WTC11 (cell line): ENCODE measurements around the gene SKAP2. TPM values are rescaled to one million over a fixed set of nuclear protein-coding genes. Genes with fewer than 3 reads are reported as not detected.

Experiments used
- ATAC-seq: fragments of 200-7000 bp; cut with Tn5 transposase; 2 replicates; pipeline ENCODE4 v1.10.0; 2021; ENCODE audit warnings: mild to moderate bottlenecking, moderate library complexity
- CTCF ChIA-PET: fragments of 300-600 bp; sonication (Branson Sonifier 250); formaldehyde crosslinking; loops from one replicate; lab custom pipeline; 2021; ENCODE audit warnings: antibody characterized with exemption; lab: Charles Lee
- POLR2A ChIA-PET: fragments of 350-600 bp; sonication (Branson Sonifier 250); formaldehyde crosslinking; loops from one replicate; lab custom pipeline; 2021; ENCODE audit warnings: antibody characterized with exemption; lab: Charles Lee
- DNase-seq: peaks from one replicate; pipeline ENCODE4 v3.0.0; 2021; ENCODE audit warnings: low spot score
- H3K27ac Mint-ChIP-seq: 2 replicates; pipeline ENCODE4 v1.8.0; 2021; ENCODE audit warnings: mixed read lengths
- H3K27me3 Mint-ChIP-seq: 2 replicates; pipeline ENCODE4 v1.8.0; 2021; ENCODE audit warnings: low read depth, mild to moderate bottlenecking, moderate library complexity, mixed read lengths
- H3K36me3 Mint-ChIP-seq: 2 replicates; pipeline ENCODE4 v1.8.0; 2021; ENCODE audit warnings: mixed read lengths
- H3K4me1 Mint-ChIP-seq: 2 replicates; pipeline ENCODE4 v1.8.0; 2022; ENCODE audit warnings: mixed read lengths
- H3K4me3 Mint-ChIP-seq: 2 replicates; pipeline ENCODE4 v1.8.0; 2021; ENCODE audit warnings: mild to moderate bottlenecking, moderate library complexity, mixed read lengths
- H3K9me3 Mint-ChIP-seq: 2 replicates; pipeline ENCODE4 v1.8.0; 2021; ENCODE audit warnings: mixed read lengths
- AR ChIP-seq: fragments of 250-450 bp; sonication (Bioruptor Pico); IDR thresholded peaks from 2 replicates; pipeline ENCODE4 v1.9.0; 2021; ENCODE audit warnings: mild to moderate bottlenecking
- ATF1 ChIP-seq: sonication (generic); formaldehyde crosslinking; IDR thresholded peaks from 2 replicates; pipeline ENCODE4 v1.8.1; 2023; ENCODE audit warnings: mild to moderate bottlenecking, moderate library complexity, missing genetic modification reagents
- CREB1 ChIP-seq: sonication (generic); formaldehyde crosslinking; IDR thresholded peaks from 2 replicates; pipeline ENCODE4 v1.8.0; 2023; ENCODE audit warnings: mild to moderate bottlenecking, missing genetic modification reagents
- E2F1 ChIP-seq: sonication (generic); formaldehyde crosslinking; IDR thresholded peaks from 2 replicates; pipeline ENCODE4 v1.8.0; 2022; ENCODE audit warnings: mild to moderate bottlenecking, missing genetic modification reagents
- EMX1 ChIP-seq: fragments of 250-450 bp; sonication (Bioruptor Pico); IDR thresholded peaks from 2 replicates; pipeline ENCODE4 v1.8.0; 2021; ENCODE audit warnings: mild to moderate bottlenecking
- FOXK1 ChIP-seq: sonication (generic); formaldehyde crosslinking; IDR thresholded peaks from 2 replicates; pipeline ENCODE4 v1.8.0; 2022; ENCODE audit warnings: mild to moderate bottlenecking, moderate library complexity, missing genetic modification reagents
- GTF2I ChIP-seq: fragments of 250-450 bp; sonication (Bioruptor Pico); conservative IDR thresholded peaks from 2 replicates; pipeline ENCODE4 v1.4.0; 2021; ENCODE audit warnings: mild to moderate bottlenecking
- JAZF1 ChIP-seq: fragments of 250-450 bp; sonication (Bioruptor Pico); IDR thresholded peaks from 2 replicates; pipeline ENCODE4 v1.9.0; 2021; ENCODE audit warnings: moderate library complexity, mild to moderate bottlenecking, inconsistent platforms
- JUN ChIP-seq: sonication (generic); formaldehyde crosslinking; IDR thresholded peaks from 2 replicates; pipeline ENCODE4 v1.8.0; 2023; ENCODE audit warnings: mild to moderate bottlenecking, missing genetic modification reagents
- MAX ChIP-seq: sonication (generic); formaldehyde crosslinking; IDR thresholded peaks from 2 replicates; pipeline ENCODE4 v1.8.0; 2022; ENCODE audit warnings: mild to moderate bottlenecking, missing genetic modification reagents
- NFE2L1 ChIP-seq: sonication (generic); formaldehyde crosslinking; IDR thresholded peaks from 2 replicates; pipeline ENCODE4 v1.8.1; 2023; ENCODE audit warnings: missing genetic modification reagents
- NR1H2 ChIP-seq: sonication (generic); formaldehyde crosslinking; IDR thresholded peaks from 2 replicates; pipeline ENCODE4 v1.9.0; 2021; ENCODE audit warnings: mild to moderate bottlenecking, moderate library complexity, missing genetic modification reagents
- NR2C2 ChIP-seq: sonication (generic); formaldehyde crosslinking; IDR thresholded peaks from 2 replicates; pipeline ENCODE4 v1.8.0; 2022; ENCODE audit warnings: mild to moderate bottlenecking, missing genetic modification reagents
- PREB ChIP-seq: sonication (generic); formaldehyde crosslinking; IDR thresholded peaks from 2 replicates; pipeline ENCODE4 v1.8.1; 2022; ENCODE audit warnings: mild to moderate bottlenecking, missing genetic modification reagents, moderate library complexity, borderline replicate concordance
- SOX15 ChIP-seq: fragments of 250-450 bp; sonication (Bioruptor Pico); IDR thresholded peaks from 2 replicates; pipeline ENCODE4 v1.9.0; 2021; ENCODE audit warnings: mild to moderate bottlenecking
- SP1 ChIP-seq: sonication (generic); formaldehyde crosslinking; conservative IDR thresholded peaks from 2 replicates; pipeline ENCODE4 v1.8.1; 2022; ENCODE audit warnings: missing genetic modification reagents
- USF1 ChIP-seq: sonication (generic); formaldehyde crosslinking; IDR thresholded peaks from 2 replicates; pipeline ENCODE4 v1.8.0; 2022; ENCODE audit warnings: mild to moderate bottlenecking, missing genetic modification reagents
- ZNF219 ChIP-seq: sonication (generic); formaldehyde crosslinking; IDR thresholded peaks from 2 replicates; pipeline ENCODE4 v1.8.0; 2023; ENCODE audit warnings: missing genetic modification reagents, mild to moderate bottlenecking, borderline replicate concordance
- ZNF423 ChIP-seq: fragments of 250-450 bp; sonication (Bioruptor Pico); IDR thresholded peaks from 2 replicates; pipeline ENCODE4 v2.1.2; 2022; ENCODE audit warnings: mild to moderate bottlenecking, moderate library complexity
- ZNF512 ChIP-seq: sonication (generic); formaldehyde crosslinking; IDR thresholded peaks from 2 replicates; pipeline ENCODE4 v1.8.1; 2022; ENCODE audit warnings: missing genetic modification reagents, borderline replicate concordance
- ZNF532 ChIP-seq: fragments of 250-450 bp; sonication (Bioruptor Pico); IDR thresholded peaks from 2 replicates; pipeline ENCODE4 v1.9.0; 2021; ENCODE audit warnings: mild to moderate bottlenecking, borderline replicate concordance
- ZSCAN18 ChIP-seq: fragments of 250-450 bp; sonication (Bioruptor Pico); IDR thresholded peaks from 2 replicates; pipeline ENCODE4 v2.1.2; 2022; ENCODE audit warnings: mild to moderate bottlenecking, moderate library complexity
- total RNA-seq: library from RNA; stranded (reverse); gene quantifications from 3 replicates; pipeline ENCODE4 v1.2.3, GENCODE V29; 2021

The SKAP2 gene
- total RNA-seq, 1 experiment from 2014 or later, result 2.5 TPM

- CTCF ChIA-PET, result interaction anchor here (1.5 to 5.6 kb wide), 2 partner anchors 287 to 295 kb away, joined by 5 to 87 read pairs; no protein-coding TSS in a partner anchor
- no peak for DNase-seq
- POLR2A ChIA-PET, result no interaction called here
- peaks cover 15% of the 10 kb centered on the region for H3K4me1 Mint-ChIP-seq
- ATAC-seq, result no peak
- no peaks in the 10 kb centered on the region for H3K36me3 Mint-ChIP-seq
- H3K9me3 Mint-ChIP-seq, result no peaks in the 10 kb centered on the region
- TF ChIP-seq AR (CRISPR knock-in tag) (no peak), ZNF423 (CRISPR knock-in tag) (no peak), GTF2I (no peak), SOX15 (CRISPR knock-in tag) (no peak), ATF1 (no peak), JUN (no peak)
- no peak overlapping the region for H3K27ac Mint-ChIP-seq
- H3K4me3 Mint-ChIP-seq, result no peak overlapping the region
- no peaks in the 10 kb centered on the region for H3K27me3 Mint-ChIP-seq
Measured at GRCh38 chr7:26664274-26664673, 200.1 kb downstream of the SKAP2 start.

- DNase-seq (no peak), ATAC-seq (no peak)
- no peak overlapping the region for H3K4me3 Mint-ChIP-seq
- ChIA-PET CTCF (interaction anchor here (1.5 to 5.6 kb wide), 2 partner anchors 287 to 294 kb away, joined by 5 to 87 read pairs; no protein-coding TSS in a partner anchor), POLR2A (no interaction called here)
- H3K9me3 Mint-ChIP-seq, result no peaks in the 10 kb centered on the region
- TF ChIP-seq USF1 (CRISPR knock-in tag) (no peak), SP1 (CRISPR knock-in tag) (no peak), NR2C2 (CRISPR knock-in tag) (no peak), PREB (CRISPR knock-in tag) (no peak), ZSCAN18 (CRISPR knock-in tag) (no peak), FOXK1 (no peak), MAX (no peak), JAZF1 (CRISPR knock-in tag) (no peak), ZNF532 (CRISPR knock-in tag) (no peak), NR1H2 (CRISPR knock-in tag) (no peak), EMX1 (CRISPR knock-in tag) (no peak), NFE2L1 (CRISPR knock-in tag) (no peak), E2F1 (CRISPR knock-in tag) (no peak), CREB1 (CRISPR knock-in tag) (no peak), ZNF512 (CRISPR knock-in tag) (no peak), ZNF219 (CRISPR knock-in tag) (no peak)
- H3K27ac Mint-ChIP-seq, result no peak overlapping the region
- no peaks in the 10 kb centered on the region for H3K36me3 Mint-ChIP-seq
- peaks cover 19% of the 10 kb centered on the region for H3K4me1 Mint-ChIP-seq
- no peaks in the 10 kb centered on the region for H3K27me3 Mint-ChIP-seq
Measured at GRCh38 chr7:26663874-26664273, 200.5 kb downstream of the SKAP2 start.
